H1 (cell line): ENCODE data around the gene TRAIP. TPM values are rescaled to one million over a fixed set of nuclear protein-coding genes. Genes with fewer than 3 reads are reported as not detected.

ENCODE experiments used
- polyA plus RNA-seq, 7 experiments: library from polyadenylated mRNA; depleted of rRNA in 3 of 7; stranded (reverse) in 5 of 7; unstranded in 2 of 7; fragments of >200 nt in 5 of 7; fragments of 200-250 nt in 2 of 7; gene quantifications; 1 replicate in 5 of 7; 2 replicates in 1 of 7; 4 replicates in 1 of 7; pipeline versions ENCODE4 v1.2.1 to v1.2.3, GENCODE V29; 2011 to 2013; ENCODE audit warnings: missing spikeins in 2 of 7, mixed read lengths in 2 of 7
- total RNA-seq: library from RNA; stranded (reverse); fragmentation: NEBNext Ultra II Directional; extraction: Animal tissue kit (Norgen Biotek cat#: 25700); gene quantifications from 2 replicates; pipeline ENCODE4 v1.2.1, GENCODE V29; 2021
- TF ChIP-seq, protein P1 (sequence below), 3 experiments: IDR thresholded peaks; 1 replicate in 2 of 3; 2 replicates in 1 of 3; pipeline versions ENCODE4 v1.5.1 to v1.6.1; 2011; ENCODE audit warnings: low read length in 3 of 3, mild to moderate bottlenecking in 3 of 3, inconsistent platforms in 2 of 3, low read depth in 1 of 3, moderate library complexity in 1 of 3; ENCODE audit not compliant: insufficient read depth in 1 of 3; ENCODE audit errors: control extremely low read depth in 1 of 3
- TF ChIP-seq, protein P2 (sequence below): IDR thresholded peaks from 2 replicates; pipeline ENCODE4 v1.6.1; 2012; ENCODE audit warnings: inconsistent platforms

The TRAIP gene
- total and polyA plus RNA-seq, 2 of the 8 experiments (the other 6 are each of a cell fraction or from before 2014, with no cell fraction given), result 27.7 to 28.1 TPM

DNA sequence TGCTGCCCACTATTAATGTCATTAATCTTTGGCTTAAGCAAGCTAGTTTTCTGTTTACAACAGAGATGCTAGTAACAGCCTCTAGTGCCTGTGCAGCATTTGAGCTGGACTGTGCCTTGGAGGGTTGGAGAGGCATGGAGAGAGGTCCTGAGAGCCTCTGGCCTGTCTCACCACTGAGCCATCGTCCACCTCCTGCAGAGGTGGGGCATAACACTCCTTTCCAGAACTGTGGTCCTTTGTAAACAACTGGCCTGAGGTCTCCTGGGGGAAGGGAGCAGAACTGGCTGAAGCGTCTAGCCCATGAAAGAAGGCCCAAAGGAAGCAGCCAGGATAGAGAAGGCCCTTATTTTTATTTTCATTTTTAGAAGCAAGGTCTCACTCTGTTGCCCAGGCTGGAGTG, 23.4 kb upstream of the TRAIP start (continued):
- TF ChIP-seq, protein P1, sequence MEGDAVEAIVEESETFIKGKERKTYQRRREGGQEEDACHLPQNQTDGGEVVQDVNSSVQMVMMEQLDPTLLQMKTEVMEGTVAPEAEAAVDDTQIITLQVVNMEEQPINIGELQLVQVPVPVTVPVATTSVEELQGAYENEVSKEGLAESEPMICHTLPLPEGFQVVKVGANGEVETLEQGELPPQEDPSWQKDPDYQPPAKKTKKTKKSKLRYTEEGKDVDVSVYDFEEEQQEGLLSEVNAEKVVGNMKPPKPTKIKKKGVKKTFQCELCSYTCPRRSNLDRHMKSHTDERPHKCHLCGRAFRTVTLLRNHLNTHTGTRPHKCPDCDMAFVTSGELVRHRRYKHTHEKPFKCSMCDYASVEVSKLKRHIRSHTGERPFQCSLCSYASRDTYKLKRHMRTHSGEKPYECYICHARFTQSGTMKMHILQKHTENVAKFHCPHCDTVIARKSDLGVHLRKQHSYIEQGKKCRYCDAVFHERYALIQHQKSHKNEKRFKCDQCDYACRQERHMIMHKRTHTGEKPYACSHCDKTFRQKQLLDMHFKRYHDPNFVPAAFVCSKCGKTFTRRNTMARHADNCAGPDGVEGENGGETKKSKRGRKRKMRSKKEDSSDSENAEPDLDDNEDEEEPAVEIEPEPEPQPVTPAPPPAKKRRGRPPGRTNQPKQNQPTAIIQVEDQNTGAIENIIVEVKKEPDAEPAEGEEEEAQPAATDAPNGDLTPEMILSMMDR (IDR thresholded peaks at IDR 0.05; ENCODE audit: control extremely low read depth in 1 of 3, insufficient read depth in 1 of 3, low read depth in 1 of 3, low read length in 3 of 3), result no peak
- TF ChIP-seq, protein P2, sequence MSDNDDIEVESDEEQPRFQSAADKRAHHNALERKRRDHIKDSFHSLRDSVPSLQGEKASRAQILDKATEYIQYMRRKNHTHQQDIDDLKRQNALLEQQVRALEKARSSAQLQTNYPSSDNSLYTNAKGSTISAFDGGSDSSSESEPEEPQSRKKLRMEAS, result no peak
